Raji (cell line): ENCODE measurements around the gene TRIM29.

ENCODE experiments used
- POLR2A ChIP-seq: IDR thresholded peaks from 2 replicates; pipeline ENCODE4 v1.6.1; 2011; ENCODE audit warnings: low read depth, low read length, control low read depth; ENCODE audit not compliant: insufficient read depth

TRIM29 gene

DNA sequence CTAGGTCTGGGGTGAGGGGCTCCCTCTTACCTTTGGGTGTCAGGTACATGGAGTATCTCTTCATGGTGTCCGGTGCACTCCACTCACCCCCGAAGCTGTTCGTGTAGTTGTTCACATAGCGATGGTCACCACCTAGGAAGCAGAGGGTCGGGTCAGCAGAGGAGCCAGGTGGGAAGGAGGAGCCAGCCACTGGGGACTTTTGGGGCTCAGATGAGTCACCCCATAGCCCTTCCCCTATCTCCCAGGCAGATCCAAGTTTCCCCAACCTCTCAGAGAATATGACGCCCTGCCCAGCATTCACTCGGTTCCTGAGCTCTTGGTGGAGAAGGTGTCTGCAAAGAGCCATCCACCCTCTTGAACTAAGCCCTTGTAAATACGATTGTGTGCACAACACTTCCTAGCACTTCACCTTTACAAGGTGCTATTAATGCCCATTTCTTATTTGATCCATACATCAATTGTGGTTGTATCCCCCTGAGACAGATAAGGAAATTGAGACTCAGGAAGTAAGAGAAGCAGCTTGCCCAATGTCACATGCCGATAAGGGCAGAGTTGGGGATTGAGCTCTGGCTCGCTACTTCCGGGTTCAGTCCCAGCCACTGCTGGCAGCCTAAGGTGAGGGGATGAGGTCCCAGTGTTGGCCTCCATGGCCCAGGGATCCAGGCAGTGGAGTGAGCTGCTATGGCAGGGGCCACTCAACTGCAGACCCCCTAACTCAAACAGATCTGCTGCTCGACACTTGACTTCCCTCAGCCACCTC, 14.8 kb downstream of the TRIM29 start:
- no peak for TF ChIP-seq POLR2A

- no peak for TF ChIP-seq POLR2A
Measured at GRCh38 chr11:120121914-120122473, 15.9 kb downstream of the TRIM29 start.

DNA sequence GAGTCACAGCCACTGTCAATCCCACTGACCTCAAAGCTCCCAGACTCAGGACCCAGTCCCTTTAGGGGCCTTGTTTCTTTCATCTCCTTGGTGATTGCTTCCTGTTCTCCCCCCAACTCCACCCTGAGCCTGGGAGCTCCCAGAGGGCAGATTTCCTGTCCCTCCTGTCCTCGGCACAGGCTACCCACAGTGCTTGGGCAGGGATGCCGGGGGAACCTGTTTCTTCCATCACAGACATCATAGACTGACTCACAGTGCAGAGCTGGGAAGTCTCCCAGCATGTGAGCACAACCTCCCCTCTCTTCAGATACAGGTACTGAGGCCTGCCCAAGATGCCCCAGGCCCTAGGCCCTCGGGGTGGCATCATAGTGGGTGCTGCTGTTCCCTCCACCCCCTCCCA, 16.6 kb downstream of the TRIM29 start:
- no peak for TF ChIP-seq POLR2A

- no peak for TF ChIP-seq POLR2A
Measured at GRCh38 chr11:120120805-120121335, 17.0 kb downstream of the TRIM29 start.

DNA sequence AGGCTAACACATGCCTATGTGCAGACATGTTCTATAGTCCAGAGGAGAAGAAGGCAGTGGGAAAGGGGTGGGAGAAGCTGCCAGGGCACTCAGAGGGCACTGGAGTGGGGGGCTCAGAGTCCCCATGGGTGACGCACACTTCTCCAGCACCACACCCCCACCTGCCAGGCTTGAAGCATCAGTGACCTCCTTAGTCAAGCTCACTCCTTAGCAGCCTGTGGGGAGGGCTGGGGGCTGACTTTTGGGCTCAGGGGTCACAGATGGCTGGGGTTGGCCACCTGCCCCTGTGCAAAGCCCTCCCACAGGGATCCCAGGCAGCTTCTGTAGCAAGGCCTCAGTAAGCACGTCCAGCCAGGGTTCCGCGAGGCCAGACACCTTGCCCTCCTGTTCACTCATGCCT, 18.8 kb downstream of the TRIM29 start:
- TF ChIP-seq POLR2A: no peak

- TF ChIP-seq POLR2A: no peak
Measured at GRCh38 chr11:120117991-120118390, 19.9 kb downstream of the TRIM29 start.

- TF ChIP-seq POLR2A: no peak
Measured at GRCh38 chr11:120116966-120117365, 20.9 kb downstream of the TRIM29 start.

GRCh38 chr11:120115272-120116000, 22.5 kb downstream of the TRIM29 start:
- TF ChIP-seq POLR2A: no peak

DNA sequence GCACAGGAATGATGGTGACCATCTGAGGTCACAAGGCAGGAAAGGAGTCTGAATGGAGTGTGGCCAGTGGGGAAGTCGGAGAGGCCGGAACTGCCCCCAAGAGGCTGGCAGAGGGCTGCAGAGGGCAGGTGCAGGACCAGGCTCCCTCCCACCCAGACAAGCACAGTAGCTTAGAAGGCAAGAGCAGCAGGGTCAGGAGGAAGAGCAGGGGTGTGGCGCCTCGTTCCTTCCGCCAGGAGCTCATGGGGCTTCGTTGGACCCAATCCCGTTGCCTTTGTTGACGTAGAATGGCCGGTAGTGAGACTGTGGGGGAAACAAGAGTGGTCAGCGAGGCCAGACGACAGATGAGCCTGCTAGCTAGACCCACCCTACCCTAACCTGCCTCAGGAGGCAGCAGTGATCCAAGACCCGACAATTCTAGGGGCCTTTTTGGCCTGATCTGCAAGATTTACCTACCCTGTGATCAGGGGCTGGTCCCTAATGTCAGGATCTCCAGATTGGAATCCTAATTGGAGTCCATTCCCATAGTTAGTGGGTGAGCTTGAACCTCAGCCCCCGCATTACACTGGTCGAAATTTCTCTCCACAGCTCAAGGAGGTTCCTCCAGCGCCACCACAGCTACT, 25.6 kb downstream of the TRIM29 start:
- no peak for TF ChIP-seq POLR2A

- no peak for TF ChIP-seq POLR2A
Measured at GRCh38 chr11:120109531-120109930, 28.4 kb downstream of the TRIM29 start.

GRCh38 chr11:120108785-120109168, 29.1 kb downstream of the TRIM29 start:
- no peak for TF ChIP-seq POLR2A

DNA sequence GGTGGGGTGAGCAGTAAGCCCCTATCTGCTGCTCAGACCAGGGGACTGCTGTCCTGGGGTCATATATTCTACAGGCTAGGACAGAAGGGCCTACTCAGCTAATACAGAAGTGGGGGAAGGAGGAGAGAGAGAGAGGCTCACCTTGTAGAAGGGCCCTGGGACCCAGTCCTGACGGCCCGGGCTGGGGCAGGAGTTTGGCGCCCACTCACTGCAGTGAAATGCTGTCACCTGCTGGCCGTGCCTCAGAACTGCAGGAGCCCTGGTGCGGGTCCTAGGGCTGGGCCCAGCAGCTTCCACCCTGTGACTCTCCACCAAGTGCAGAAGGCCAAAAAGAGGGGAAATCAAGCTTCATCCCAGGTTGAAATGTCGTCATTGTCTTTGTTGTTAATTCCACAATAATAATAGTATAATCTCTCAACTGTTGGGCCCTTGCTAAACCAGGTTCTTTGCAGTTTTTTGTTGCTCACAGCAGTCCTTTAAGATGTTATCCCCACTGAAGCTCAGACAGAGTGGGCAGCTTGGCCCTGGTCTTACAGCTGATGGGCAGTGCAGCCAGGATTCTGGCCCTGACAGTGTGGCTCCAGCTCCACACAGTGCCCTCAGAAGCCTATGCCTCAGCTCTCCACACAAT, 29.6 kb downstream of the TRIM29 start:
- TF ChIP-seq POLR2A: no peak

- TF ChIP-seq POLR2A: no peak
Measured at GRCh38 chr11:120107692-120108091, 30.2 kb downstream of the TRIM29 start.

- TF ChIP-seq POLR2A: no peak
Measured at GRCh38 chr11:120106354-120107150, 31.4 kb downstream of the TRIM29 start.
